Right lobe of liver (tissue), 4 donors: ENCODE results near the gene RAB5B.

Experiments
- CTCF ChIP-seq, 4 donors: fragments of 200-600 bp in 3 of 4; fragments of 450-650 bp in 1 of 4; IDR thresholded peaks; one replicate each; pipeline versions ENCODE4 v1.5.1 to v1.8.0; 2016 to 2022; ENCODE audit warnings: antibody characterized with exemption in 4 of 4, mild to moderate bottlenecking in 2 of 4
- POLR2A ChIP-seq: fragments of 450-650 bp; IDR thresholded peaks from one replicate; pipeline ENCODE4 v1.6.1; 2017; ENCODE audit warnings: antibody characterized with exemption, mild to moderate bottlenecking
- donor health status: DM: no; HTN: no; CAD: no.
- donor health status: DM: no; HTN: no; CAD: no.
- donor health status: DM: no; HTN: yes; CAD: no.

DNA sequence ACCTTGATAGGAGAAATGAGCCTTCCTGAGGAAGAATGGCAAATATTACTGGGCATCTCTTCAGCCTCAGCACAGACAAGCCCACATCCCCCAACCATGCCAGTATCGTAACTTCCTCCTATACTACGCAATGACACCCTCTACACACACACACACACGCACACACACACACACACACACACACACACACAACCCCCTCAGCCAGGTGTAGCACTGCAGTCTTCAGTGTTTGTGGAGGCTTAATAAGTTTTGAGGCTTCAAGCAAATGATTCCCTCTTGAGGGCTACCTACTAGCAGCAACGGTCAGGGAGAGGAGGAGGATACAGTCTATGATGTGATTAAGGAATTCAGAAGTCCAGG is 41.3 kb upstream of the RAB5B start:
- TF ChIP-seq CTCF (IDR thresholded peaks at IDR 0.05) (no peak), POLR2A (no peak)
